ENCODE data around the gene ABCG1.

The ABCG1 gene

DNA sequence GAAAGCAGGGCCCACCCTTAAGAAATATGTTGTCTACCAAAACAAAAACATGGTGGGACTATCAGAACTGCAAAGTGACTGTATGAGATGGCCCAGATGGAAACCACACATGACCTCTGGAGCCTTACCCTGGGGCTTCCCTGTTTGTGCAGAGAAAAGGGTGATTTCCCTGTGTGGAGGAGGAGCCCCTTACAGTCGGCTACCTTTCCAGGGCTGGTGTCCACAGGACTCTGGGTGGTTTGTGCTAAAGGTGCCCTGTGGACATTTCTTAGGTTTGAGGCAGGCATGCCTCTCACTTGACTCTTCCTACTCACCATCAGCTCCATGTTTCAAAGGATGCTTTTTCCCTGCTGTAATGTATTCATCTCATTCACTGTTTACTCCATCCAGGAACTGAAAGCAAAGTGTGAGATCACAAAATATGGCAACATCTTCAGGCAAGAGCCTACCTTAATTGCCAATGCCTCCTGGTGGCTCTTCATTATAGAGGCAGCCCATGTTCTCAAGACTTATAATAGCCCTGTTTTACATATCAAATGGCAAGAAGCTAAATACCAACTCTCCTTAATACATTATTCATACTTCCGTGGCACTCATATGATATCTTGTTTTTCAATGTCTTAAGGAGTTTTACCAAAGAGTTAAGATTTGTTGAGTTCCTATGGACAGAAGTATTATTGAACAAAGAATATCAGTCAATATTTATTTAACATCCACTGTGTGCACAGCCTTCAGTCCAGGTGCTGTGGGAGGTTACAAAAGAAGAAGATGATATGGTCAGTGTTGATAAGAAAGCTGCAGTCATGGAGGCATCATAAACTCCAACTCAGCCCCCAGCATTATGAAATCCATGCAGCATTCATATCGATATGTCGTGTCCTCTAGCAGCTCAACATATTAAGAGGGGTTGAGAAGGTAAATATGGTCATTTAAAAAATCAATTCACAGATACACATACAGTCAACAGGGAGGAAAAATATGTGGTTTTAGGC is 111.7 kb downstream of the ABCG1 start:
- H3K36me3 ChIP-seq = no peaks in the 10 kb centered on the region
- TF ChIP-seq, protein P1, sequence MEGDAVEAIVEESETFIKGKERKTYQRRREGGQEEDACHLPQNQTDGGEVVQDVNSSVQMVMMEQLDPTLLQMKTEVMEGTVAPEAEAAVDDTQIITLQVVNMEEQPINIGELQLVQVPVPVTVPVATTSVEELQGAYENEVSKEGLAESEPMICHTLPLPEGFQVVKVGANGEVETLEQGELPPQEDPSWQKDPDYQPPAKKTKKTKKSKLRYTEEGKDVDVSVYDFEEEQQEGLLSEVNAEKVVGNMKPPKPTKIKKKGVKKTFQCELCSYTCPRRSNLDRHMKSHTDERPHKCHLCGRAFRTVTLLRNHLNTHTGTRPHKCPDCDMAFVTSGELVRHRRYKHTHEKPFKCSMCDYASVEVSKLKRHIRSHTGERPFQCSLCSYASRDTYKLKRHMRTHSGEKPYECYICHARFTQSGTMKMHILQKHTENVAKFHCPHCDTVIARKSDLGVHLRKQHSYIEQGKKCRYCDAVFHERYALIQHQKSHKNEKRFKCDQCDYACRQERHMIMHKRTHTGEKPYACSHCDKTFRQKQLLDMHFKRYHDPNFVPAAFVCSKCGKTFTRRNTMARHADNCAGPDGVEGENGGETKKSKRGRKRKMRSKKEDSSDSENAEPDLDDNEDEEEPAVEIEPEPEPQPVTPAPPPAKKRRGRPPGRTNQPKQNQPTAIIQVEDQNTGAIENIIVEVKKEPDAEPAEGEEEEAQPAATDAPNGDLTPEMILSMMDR (IDR thresholded peaks at IDR 0.05; ENCODE audit: low read depth, low read length) = no peak
- no peaks in the 10 kb centered on the region for H3K4me1 ChIP-seq
- no peak overlapping the region for H3K4me3 ChIP-seq (ENCODE audit: low read depth, low read length)
- H3K9me3 ChIP-seq = no peaks in the 10 kb centered on the region
- peaks cover 4% of the 10 kb centered on the region for H3K27me3 ChIP-seq
- DNase-seq = no peak

DNA sequence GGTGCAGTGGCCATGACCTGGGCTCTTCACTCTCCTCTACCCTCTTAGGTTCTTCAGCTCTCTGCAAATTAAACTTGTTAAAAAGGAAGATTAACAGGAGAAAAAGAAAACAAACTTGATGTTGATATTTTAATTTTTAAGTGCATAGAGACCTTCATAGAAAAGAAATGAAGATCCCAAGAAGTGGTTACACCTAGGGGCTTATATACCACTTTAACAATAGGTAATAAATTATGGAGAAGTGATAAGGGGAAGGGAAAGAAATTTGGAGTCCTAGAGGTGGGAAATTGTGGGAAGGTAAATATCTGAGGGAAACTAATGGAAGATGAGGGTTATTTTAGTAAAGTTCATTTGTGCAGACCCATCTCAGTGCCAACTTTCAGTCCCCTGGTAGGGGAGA is 112.7 kb downstream of the ABCG1 start:
- TF ChIP-seq, protein P1 (IDR thresholded peaks at IDR 0.05; ENCODE audit: low read depth, low read length) = no peak
- H3K27me3 ChIP-seq = peaks cover 7% of the 10 kb centered on the region; the same call in 1 of the 2 replicates

GRCh38 chr21:42332557-42333317 is 113.8 kb downstream of the ABCG1 start:
- Histone ChIP-seq H3K27me3 (peaks cover 7% of the 10 kb centered on the region; the same call in 1 of the 2 replicates), H3K36me3 (no peaks in the 10 kb centered on the region), H3K4me1 (no peaks in the 10 kb centered on the region), H3K4me3 (ENCODE audit: low read depth, low read length) (no peak overlapping the region), H3K9me3 (no peaks in the 10 kb centered on the region)
- TF ChIP-seq, protein P1 (IDR thresholded peaks at IDR 0.05; ENCODE audit: low read depth, low read length) = no peak
- no peak for DNase-seq

More for the DNA sequence above, 112.7 kb downstream of the ABCG1 start:
- Histone ChIP-seq H3K9me3 (no peaks in the 10 kb centered on the region), H3K36me3 (no peaks in the 10 kb centered on the region), H3K4me3 (ENCODE audit: low read depth, low read length) (no peak overlapping the region), H3K4me1 (no peaks in the 10 kb centered on the region)
- no peak for DNase-seq

DNA sequence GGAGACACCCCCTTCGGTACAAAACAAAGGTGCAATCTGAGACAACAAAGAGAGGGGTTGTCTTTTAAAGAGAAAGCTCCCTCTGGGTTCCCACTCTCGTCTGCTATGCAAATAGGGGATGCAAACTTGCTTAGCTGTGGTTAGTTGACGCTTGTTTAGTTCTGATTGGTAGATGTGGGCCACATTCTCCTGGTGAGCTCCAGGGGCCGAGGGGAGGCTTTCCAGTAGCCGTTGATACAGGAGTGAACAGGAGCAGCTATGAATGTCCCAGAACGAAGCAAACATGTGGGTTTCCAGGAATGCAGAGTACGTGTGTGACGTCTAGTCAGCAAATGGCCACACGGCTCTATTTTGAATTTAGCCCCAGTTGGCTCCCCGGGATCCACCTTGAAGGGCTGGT is 117.1 kb downstream of the ABCG1 start:
- Histone ChIP-seq H3K9me3 (no peaks in the 10 kb centered on the region), H3K36me3 (no peaks in the 10 kb centered on the region), H3K4me1 (no peaks in the 10 kb centered on the region), H3K4me3 (ENCODE audit: low read depth, low read length) (no peak overlapping the region), H3K27me3 (peaks cover 7% of the 10 kb centered on the region; the same call in 1 of the 2 replicates)
- DNase-seq = no peak
- TF ChIP-seq, protein P1 (IDR thresholded peaks at IDR 0.05; ENCODE audit: low read depth, low read length) = no peak

DNA sequence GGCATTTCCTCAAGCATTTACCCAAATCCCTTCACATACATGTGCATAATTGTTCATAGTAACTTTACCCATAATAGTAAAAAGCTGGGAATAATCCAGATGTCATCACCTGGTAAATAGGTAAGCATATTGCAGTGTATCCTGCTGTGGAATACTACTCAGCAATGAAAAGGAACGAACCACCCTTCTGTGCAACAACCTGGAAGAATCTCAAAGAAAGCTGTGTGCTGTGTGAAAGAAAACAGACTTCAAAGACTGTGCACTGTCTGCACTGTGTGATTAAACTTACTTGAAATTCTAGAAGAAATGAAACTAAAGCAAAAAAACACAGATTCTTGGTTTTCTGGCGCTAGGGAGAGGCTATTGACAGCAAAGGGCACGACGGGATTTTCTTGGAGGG is 118.3 kb downstream of the ABCG1 start:
- Histone ChIP-seq H3K4me1 (no peaks in the 10 kb centered on the region), H3K4me3 (ENCODE audit: low read depth, low read length) (no peak overlapping the region), H3K36me3 (no peaks in the 10 kb centered on the region), H3K9me3 (no peaks in the 10 kb centered on the region), H3K27me3 (peaks cover 7% of the 10 kb centered on the region; the same call in 1 of the 2 replicates)
- TF ChIP-seq, protein P1 (IDR thresholded peaks at IDR 0.05; ENCODE audit: low read depth, low read length) = no peak
- no peak for DNase-seq

Data from BE2C (cell line).